ENCODE results near the gene PET100.

PET100 gene

GRCh38 chr19:7596211-7596937, 33.2 kb upstream of the PET100 start:
- DNase-seq: no peak
- H3K9me3 ChIP-seq (ENCODE audit: severe bottlenecking): no peaks in the 10 kb centered on the region
- no peaks in the 10 kb centered on the region for H3K36me3 ChIP-seq
- TF ChIP-seq CTCF (IDR thresholded peaks at IDR 0.05; ENCODE audit: low read depth, low read length): no peak
- H3K27me3 ChIP-seq (ENCODE audit: insufficient read depth, low read depth, severe bottlenecking): no peaks in the 10 kb centered on the region
- no peak overlapping the region for H3K27ac ChIP-seq
- peak overlapping the region; percentile 67 for H3K4me3 ChIP-seq (ENCODE audit: low read depth, low read length)

DNA sequence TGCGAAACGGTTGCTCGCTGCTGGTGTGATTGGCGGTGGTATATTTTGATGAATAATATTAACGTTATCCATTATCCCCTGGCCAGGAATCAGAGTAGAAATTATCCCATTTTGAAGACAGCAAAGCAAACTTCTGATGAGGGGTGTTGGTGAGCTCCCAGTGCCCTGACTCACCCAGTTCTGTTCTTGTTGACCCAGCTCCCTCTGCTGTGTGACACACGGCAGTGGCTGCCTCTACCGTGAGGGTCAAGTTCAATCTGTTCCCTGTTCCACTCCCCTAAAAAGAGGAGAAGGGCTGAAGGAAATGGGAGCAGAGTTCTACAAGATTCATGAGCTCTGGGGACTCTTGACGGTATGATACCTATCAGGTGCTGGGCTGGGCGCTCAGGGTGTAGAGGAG, 31.9 kb upstream of the PET100 start:
- Histone ChIP-seq H3K9me3 (ENCODE audit: severe bottlenecking) (no peaks in the 10 kb centered on the region), H3K36me3 (no peaks in the 10 kb centered on the region), H3K27me3 (ENCODE audit: insufficient read depth, low read depth, severe bottlenecking) (no peaks in the 10 kb centered on the region), H3K4me3 (ENCODE audit: low read depth, low read length) (no peak overlapping the region), H3K27ac (no peak overlapping the region)
- no peak for TF ChIP-seq CTCF (IDR thresholded peaks at IDR 0.05; ENCODE audit: low read depth, low read length)
- no peak for DNase-seq

- TF ChIP-seq CTCF (IDR thresholded peaks at IDR 0.05; ENCODE audit: low read depth, low read length): no peak
- no peaks in the 10 kb centered on the region for H3K36me3 ChIP-seq
- no peak for DNase-seq
- no peaks in the 10 kb centered on the region for H3K9me3 ChIP-seq (ENCODE audit: severe bottlenecking)
- H3K4me3 ChIP-seq (ENCODE audit: low read depth, low read length): no peak overlapping the region
- H3K27ac ChIP-seq: no peak overlapping the region
- H3K27me3 ChIP-seq (ENCODE audit: insufficient read depth, low read depth, severe bottlenecking): no peaks in the 10 kb centered on the region
Measured at GRCh38 chr19:7598180-7598579, 31.4 kb upstream of the PET100 start.

GRCh38 chr19:7600721-7601120, 28.9 kb upstream of the PET100 start:
- Histone ChIP-seq H3K36me3 (no peaks in the 10 kb centered on the region), H3K4me3 (ENCODE audit: low read depth, low read length) (no peak overlapping the region), H3K9me3 (ENCODE audit: severe bottlenecking) (no peaks in the 10 kb centered on the region), H3K27me3 (ENCODE audit: insufficient read depth, low read depth, severe bottlenecking) (no peaks in the 10 kb centered on the region), H3K27ac (no peak overlapping the region)
- DNase-seq: no peak
- no peak for TF ChIP-seq CTCF (IDR thresholded peaks at IDR 0.05; ENCODE audit: low read depth, low read length)

DNA sequence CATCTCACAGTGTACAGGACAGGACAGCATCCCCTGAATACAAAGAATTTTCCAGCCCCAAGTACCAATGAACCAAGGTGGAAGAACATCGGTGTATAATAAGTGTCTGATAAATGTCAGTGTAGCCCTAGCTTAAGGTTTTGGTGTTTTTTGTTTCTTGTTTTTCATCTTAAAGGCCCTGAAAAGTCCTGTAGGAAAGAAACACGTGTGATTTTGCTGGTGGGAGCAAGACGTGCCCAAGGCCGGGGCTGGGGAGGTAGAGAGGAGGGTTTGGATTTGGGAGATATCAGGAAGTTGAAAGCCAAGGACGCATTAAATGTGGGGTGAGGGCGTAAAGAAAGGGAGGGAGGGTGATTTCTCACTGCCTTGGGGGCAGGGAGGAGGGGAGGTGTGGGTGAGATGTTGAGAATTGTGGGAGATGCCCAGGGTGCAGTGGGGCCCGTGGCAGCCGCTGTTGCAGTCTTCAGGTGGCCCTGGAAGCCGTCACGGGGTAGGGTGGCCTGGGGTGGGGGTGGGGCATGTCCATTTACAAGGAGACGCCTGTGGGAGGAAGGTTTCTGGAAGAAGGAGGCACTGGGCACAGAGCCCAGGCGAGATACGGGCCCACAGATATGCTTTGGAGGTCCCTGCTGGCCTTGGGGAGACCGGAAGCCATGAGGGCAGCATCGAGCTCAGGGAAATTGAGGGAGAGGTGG, 27.2 kb upstream of the PET100 start:
- DNase-seq: no peak
- no peak for TF ChIP-seq CTCF (IDR thresholded peaks at IDR 0.05; ENCODE audit: low read depth, low read length)
- H3K4me3 ChIP-seq (ENCODE audit: low read depth, low read length): no peak overlapping the region
- no peaks in the 10 kb centered on the region for H3K9me3 ChIP-seq (ENCODE audit: severe bottlenecking)
- no peaks in the 10 kb centered on the region for H3K27me3 ChIP-seq (ENCODE audit: insufficient read depth, low read depth, severe bottlenecking)
- no peaks in the 10 kb centered on the region for H3K36me3 ChIP-seq
- no peak overlapping the region for H3K27ac ChIP-seq
